Urinary bladder (tissue), 4 donors: ENCODE results near the gene TEX29. TPM values are rescaled to one million over a fixed set of nuclear protein-coding genes. Genes with fewer than 3 reads are reported as not detected.
A peak's percentile ranks its signal among the peaks of the same experiment; 100 is the strongest.

ENCODE experiments used
- DNase-seq: peaks from one replicate; pipeline ENCODE4 v3.0.0-alpha.2; 2015; ENCODE audit errors: extremely low spot score
- H3K27ac ChIP-seq: one replicate; pipeline ENCODE4 v1.5.1; 2013; ENCODE audit warnings: low read depth, mild to moderate bottlenecking, moderate library complexity
- H3K36me3 ChIP-seq: one replicate; pipeline ENCODE4 v1.6.1; 2013; ENCODE audit warnings: mild to moderate bottlenecking, moderate library complexity; ENCODE audit not compliant: insufficient read depth
- H3K4me1 ChIP-seq: one replicate; pipeline ENCODE4 v1.6.1; 2013; ENCODE audit warnings: mild to moderate bottlenecking, moderate library complexity; ENCODE audit not compliant: insufficient read depth
- H3K4me3 ChIP-seq: one replicate; pipeline ENCODE4 v1.5.1; 2013; ENCODE audit warnings: low read depth, low read length
- WGBS: extraction: QIAGEN DNeasy Blood & Tissue Kit; methylation state at CpG from one replicate; pipeline ENCODE4 v1.1.7; 2013; 5-methylcytosine and 5-hydroxymethylcytosine counted together
- polyA plus RNA-seq: library from polyadenylated mRNA; stranded (reverse); fragments of 200-250 nt; gene quantifications from one replicate; pipeline ENCODE4 v1.2.3, GENCODE V29; 2013
- total RNA-seq: library from RNA; depleted of rRNA; stranded (reverse); fragments of >200 nt; gene quantifications from one replicate; pipeline ENCODE4 v1.2.3, GENCODE V29; 2014
- donor health status: healthy with polysubstance abuse.
- donor health status: healthy.

TEX29 gene
- total and polyA plus RNA-seq, 2 donors, result 0.32 TPM; not detected in 1

GRCh38 chr13:111283457-111283856 is 37.0 kb upstream of the TEX29 start:
- Histone ChIP-seq H3K4me3 (no peak overlapping the region), H3K4me1 (no peaks in the 10 kb centered on the region), H3K36me3 (no peaks in the 10 kb centered on the region), H3K27ac (peak overlapping the region; percentile 65)
- 90% methylated on average over 10 of the region's 10 CpGs for WGBS
- no peak for DNase-seq

- Histone ChIP-seq H3K27ac (no peak overlapping the region), H3K36me3 (no peaks in the 10 kb centered on the region), H3K4me3 (no peak overlapping the region), H3K4me1 (no peaks in the 10 kb centered on the region)
- DNase-seq, result no peak
- 92% methylated on average over 9 of the region's 9 CpGs for WGBS
Observed at GRCh38 chr13:111283991-111284390, 36.5 kb upstream of the TEX29 start.

GRCh38 chr13:111284565-111284964 is 35.9 kb upstream of the TEX29 start:
- no peak overlapping the region for H3K4me3 ChIP-seq
- no peak overlapping the region for H3K27ac ChIP-seq
- 93% methylated on average over 14 of the region's 14 CpGs for WGBS
- no peak for DNase-seq
- no peaks in the 10 kb centered on the region for H3K36me3 ChIP-seq
- H3K4me1 ChIP-seq, result no peaks in the 10 kb centered on the region

GRCh38 chr13:111286162-111286561 is 34.3 kb upstream of the TEX29 start:
- Histone ChIP-seq H3K4me1 (no peaks in the 10 kb centered on the region), H3K36me3 (no peaks in the 10 kb centered on the region), H3K4me3 (no peak overlapping the region), H3K27ac (no peak overlapping the region)
- no peak for DNase-seq
- 89% methylated on average over 15 of the region's 15 CpGs for WGBS

GRCh38 chr13:111286749-111287148 is 33.7 kb upstream of the TEX29 start:
- no peaks in the 10 kb centered on the region for H3K4me1 ChIP-seq
- no peak overlapping the region for H3K4me3 ChIP-seq
- no peak for DNase-seq
- WGBS, result 89% methylated on average over 7 of the region's 7 CpGs
- no peak overlapping the region for H3K27ac ChIP-seq
- H3K36me3 ChIP-seq, result no peaks in the 10 kb centered on the region

GRCh38 chr13:111287201-111287600 is 33.2 kb upstream of the TEX29 start:
- H3K4me1 ChIP-seq, result no peaks in the 10 kb centered on the region
- H3K4me3 ChIP-seq, result no peak overlapping the region
- no peaks in the 10 kb centered on the region for H3K36me3 ChIP-seq
- WGBS, result 93% methylated on average over 8 of the region's 8 CpGs
- no peak overlapping the region for H3K27ac ChIP-seq
- no peak for DNase-seq

DNA sequence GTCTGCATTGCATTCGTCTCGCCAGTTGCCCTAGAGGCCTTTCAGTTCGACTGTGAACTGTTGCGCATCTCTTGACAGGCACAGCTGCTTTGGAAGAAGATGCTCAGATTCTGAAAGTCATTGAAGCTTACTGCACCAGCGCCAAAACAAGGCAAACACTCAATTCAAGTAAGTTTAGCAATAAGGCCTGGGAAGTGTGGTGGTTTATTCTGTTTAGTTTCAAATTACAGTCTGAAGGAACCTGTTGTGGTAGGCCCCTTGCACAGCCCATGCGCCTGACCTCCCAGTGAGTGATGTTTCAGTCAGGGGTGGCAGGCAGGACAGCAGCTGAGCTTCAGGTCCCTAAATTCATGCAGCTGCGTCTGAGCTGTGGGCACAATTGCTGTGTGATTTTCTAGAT is 32.2 kb upstream of the TEX29 start:
- no peak for DNase-seq
- WGBS, result 90% methylated on average over 7 of the region's 7 CpGs
- H3K36me3 ChIP-seq, result no peaks in the 10 kb centered on the region

GRCh38 chr13:111289251-111289650 is 31.2 kb upstream of the TEX29 start:
- no peaks in the 10 kb centered on the region for H3K4me1 ChIP-seq
- H3K4me3 ChIP-seq, result no peak overlapping the region
- no peak for DNase-seq
- no peaks in the 10 kb centered on the region for H3K36me3 ChIP-seq
- H3K27ac ChIP-seq, result no peak overlapping the region
- WGBS, result 90% methylated on average over 11 of the region's 11 CpGs

More for the DNA sequence above, 32.2 kb upstream of the TEX29 start:
- Histone ChIP-seq H3K4me3 (no peak overlapping the region), H3K27ac (no peak overlapping the region), H3K4me1 (no peaks in the 10 kb centered on the region)

GRCh38 chr13:111291908-111292307 is 28.5 kb upstream of the TEX29 start:
- DNase-seq, result no peak
- 94% methylated on average over 14 of the region's 14 CpGs for WGBS
- Histone ChIP-seq H3K36me3 (no peaks in the 10 kb centered on the region), H3K4me3 (no peak overlapping the region), H3K27ac (no peak overlapping the region), H3K4me1 (no peaks in the 10 kb centered on the region)

- Histone ChIP-seq H3K4me1 (no peaks in the 10 kb centered on the region), H3K36me3 (no peaks in the 10 kb centered on the region), H3K27ac (no peak overlapping the region), H3K4me3 (no peak overlapping the region)
- DNase-seq, result no peak
- 96% methylated on average over 13 of the region's 13 CpGs for WGBS
Observed at GRCh38 chr13:111292710-111293485, 27.5 kb upstream of the TEX29 start.

GRCh38 chr13:111295886-111296285 is 24.6 kb upstream of the TEX29 start:
- WGBS, result 92% methylated on average over 9 of the region's 9 CpGs
- no peaks in the 10 kb centered on the region for H3K36me3 ChIP-seq
- H3K4me3 ChIP-seq, result no peak overlapping the region
- H3K4me1 ChIP-seq, result no peaks in the 10 kb centered on the region
- no peak for DNase-seq
- H3K27ac ChIP-seq, result no peak overlapping the region

- Histone ChIP-seq H3K4me3 (no peak overlapping the region), H3K27ac (no peak overlapping the region), H3K4me1 (no peaks in the 10 kb centered on the region), H3K36me3 (no peaks in the 10 kb centered on the region)
- DNase-seq, result no peak
- WGBS, result 84% methylated on average over 6 of the region's 6 CpGs
Observed at GRCh38 chr13:111296417-111296816, 24.0 kb upstream of the TEX29 start.

- no peaks in the 10 kb centered on the region for H3K4me1 ChIP-seq
- DNase-seq, result no peak
- no peak overlapping the region for H3K27ac ChIP-seq
- H3K4me3 ChIP-seq, result no peak overlapping the region
- H3K36me3 ChIP-seq, result peaks cover 2% of the 10 kb centered on the region
- WGBS, result 92% methylated on average over 13 of the region's 13 CpGs
Observed at GRCh38 chr13:111298214-111298975, 22.0 kb upstream of the TEX29 start.

GRCh38 chr13:111302045-111302726 is 18.3 kb upstream of the TEX29 start:
- 92% methylated on average over 22 of the region's 22 CpGs for WGBS

More at GRCh38 chr13:111302045-111302726, 18.3 kb upstream of the TEX29 start:
- H3K27ac ChIP-seq, result no peak overlapping the region
- H3K36me3 ChIP-seq, result peaks cover 5% of the 10 kb centered on the region
- no peaks in the 10 kb centered on the region for H3K4me1 ChIP-seq
- H3K4me3 ChIP-seq, result no peak overlapping the region
- DNase-seq, result no peak
